ENCODE measurements around the gene PROCA1. TPM values are rescaled to one million over a fixed set of nuclear protein-coding genes. Genes with fewer than 3 reads are reported as not detected.

PROCA1 gene
- polyA plus RNA-seq, 1 of the 3 experiments (the other 2 are of a cell fraction): 7.1 TPM

DNA sequence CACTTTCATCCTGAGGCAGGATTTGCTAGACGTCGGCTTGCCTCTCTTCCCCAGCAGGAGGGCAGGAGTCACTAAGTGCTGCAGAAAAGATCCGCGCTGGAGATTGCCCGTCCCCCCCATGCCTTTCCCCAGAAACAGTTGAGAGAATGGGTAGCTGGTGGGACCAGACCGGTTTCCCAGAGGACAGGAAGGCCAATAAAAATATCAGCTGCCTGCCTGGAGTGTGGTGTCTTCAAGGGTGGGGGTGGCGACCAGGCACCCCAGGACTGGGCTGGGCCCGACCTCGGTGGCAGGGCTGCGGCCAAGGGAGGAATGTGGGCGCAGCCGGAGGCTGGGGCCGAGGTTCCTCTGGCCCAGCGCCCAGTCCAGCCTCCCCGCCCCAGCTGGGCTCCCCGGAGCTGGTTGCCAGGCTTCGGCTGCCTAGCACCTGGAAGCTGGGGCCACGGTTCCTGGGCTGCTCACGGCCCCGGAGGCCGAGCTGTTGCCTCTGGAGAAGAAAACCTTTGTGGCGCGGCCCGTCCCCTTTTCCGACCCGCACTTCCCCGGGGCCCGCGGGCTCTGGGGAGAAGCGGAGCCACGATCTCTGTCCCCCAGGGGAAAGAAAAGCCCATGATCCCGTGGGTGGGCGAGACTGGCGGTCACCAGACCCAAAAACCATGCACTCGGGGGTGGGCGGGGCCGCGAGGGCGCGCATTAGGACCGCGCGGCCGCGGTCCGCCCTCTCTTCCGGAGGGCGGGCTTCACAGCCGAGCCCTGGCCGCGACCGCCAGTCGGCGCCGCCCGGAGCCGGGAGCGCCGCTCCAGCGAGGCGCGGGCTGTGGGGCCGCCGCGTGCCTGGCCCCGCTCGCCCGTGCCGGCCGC, 31.8 kb upstream of the PROCA1 start, which contains the start of gene TRAF4 (continued):
- no peak for TF ChIP-seq REST (IDR thresholded peaks at IDR 0.05; ENCODE audit: low read depth, low read length)
- TF ChIP-seq GATA2 (CRISPR knock-in tag; IDR thresholded peaks at IDR 0.05): peak; percentile 89
- TF ChIP-seq, protein P1, sequence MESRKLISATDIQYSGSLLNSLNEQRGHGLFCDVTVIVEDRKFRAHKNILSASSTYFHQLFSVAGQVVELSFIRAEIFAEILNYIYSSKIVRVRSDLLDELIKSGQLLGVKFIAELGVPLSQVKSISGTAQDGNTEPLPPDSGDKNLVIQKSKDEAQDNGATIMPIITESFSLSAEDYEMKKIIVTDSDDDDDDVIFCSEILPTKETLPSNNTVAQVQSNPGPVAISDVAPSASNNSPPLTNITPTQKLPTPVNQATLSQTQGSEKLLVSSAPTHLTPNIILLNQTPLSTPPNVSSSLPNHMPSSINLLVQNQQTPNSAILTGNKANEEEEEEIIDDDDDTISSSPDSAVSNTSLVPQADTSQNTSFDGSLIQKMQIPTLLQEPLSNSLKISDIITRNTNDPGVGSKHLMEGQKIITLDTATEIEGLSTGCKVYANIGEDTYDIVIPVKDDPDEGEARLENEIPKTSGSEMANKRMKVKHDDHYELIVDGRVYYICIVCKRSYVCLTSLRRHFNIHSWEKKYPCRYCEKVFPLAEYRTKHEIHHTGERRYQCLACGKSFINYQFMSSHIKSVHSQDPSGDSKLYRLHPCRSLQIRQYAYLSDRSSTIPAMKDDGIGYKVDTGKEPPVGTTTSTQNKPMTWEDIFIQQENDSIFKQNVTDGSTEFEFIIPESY (IDR thresholded peaks at IDR 0.05; ENCODE audit: borderline replicate concordance, low read depth): no peak
- peak; percentile 22; the same call in 1 of the 2 replicates for TF ChIP-seq YY1 (IDR thresholded peaks at IDR 0.05; ENCODE audit: low read depth)
- no peak for TF ChIP-seq SIN3A (IDR thresholded peaks at IDR 0.05; ENCODE audit: borderline replicate concordance, low read depth, low read length)
- TF ChIP-seq, protein P2, sequence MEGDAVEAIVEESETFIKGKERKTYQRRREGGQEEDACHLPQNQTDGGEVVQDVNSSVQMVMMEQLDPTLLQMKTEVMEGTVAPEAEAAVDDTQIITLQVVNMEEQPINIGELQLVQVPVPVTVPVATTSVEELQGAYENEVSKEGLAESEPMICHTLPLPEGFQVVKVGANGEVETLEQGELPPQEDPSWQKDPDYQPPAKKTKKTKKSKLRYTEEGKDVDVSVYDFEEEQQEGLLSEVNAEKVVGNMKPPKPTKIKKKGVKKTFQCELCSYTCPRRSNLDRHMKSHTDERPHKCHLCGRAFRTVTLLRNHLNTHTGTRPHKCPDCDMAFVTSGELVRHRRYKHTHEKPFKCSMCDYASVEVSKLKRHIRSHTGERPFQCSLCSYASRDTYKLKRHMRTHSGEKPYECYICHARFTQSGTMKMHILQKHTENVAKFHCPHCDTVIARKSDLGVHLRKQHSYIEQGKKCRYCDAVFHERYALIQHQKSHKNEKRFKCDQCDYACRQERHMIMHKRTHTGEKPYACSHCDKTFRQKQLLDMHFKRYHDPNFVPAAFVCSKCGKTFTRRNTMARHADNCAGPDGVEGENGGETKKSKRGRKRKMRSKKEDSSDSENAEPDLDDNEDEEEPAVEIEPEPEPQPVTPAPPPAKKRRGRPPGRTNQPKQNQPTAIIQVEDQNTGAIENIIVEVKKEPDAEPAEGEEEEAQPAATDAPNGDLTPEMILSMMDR (IDR thresholded peaks at IDR 0.05): no peak
- peak; percentile 56; the same call in 1 of the 2 replicates for TF ChIP-seq TEAD4 (IDR thresholded peaks at IDR 0.05; ENCODE audit: borderline replicate concordance, insufficient read depth)
- TF ChIP-seq POLR2AphosphoS5 (IDR thresholded peaks at IDR 0.05; ENCODE audit: low read depth, low read length): peak; percentile 89
- TF ChIP-seq RFX5 (IDR thresholded peaks at IDR 0.05; ENCODE audit: low read length): 0 out of 2 replicates have a peak, but pooled peaks have one; percentile 45
- peak; percentile 82 for TF ChIP-seq NFIC (IDR thresholded peaks at IDR 0.05; ENCODE audit: borderline replicate concordance)
- 0 out of 2 replicates have a peak, but pooled peaks have one; percentile 6 for TF ChIP-seq GABPA (IDR thresholded peaks at IDR 0.05; ENCODE audit: low read depth)
- no peak for TF ChIP-seq EZH2phosphoT487 (IDR thresholded peaks at IDR 0.05; ENCODE audit: borderline replicate concordance, low read depth)
- TF ChIP-seq, protein P3, sequence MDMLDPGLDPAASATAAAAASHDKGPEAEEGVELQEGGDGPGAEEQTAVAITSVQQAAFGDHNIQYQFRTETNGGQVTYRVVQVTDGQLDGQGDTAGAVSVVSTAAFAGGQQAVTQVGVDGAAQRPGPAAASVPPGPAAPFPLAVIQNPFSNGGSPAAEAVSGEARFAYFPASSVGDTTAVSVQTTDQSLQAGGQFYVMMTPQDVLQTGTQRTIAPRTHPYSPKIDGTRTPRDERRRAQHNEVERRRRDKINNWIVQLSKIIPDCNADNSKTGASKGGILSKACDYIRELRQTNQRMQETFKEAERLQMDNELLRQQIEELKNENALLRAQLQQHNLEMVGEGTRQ (IDR thresholded peaks at IDR 0.05; ENCODE audit: borderline replicate concordance, low read depth, low read length): no peak
- TF ChIP-seq CHD2 (IDR thresholded peaks at IDR 0.05; ENCODE audit: low read length, partially characterized antibody): peak; percentile 59
- TF ChIP-seq RAD21 (IDR thresholded peaks at IDR 0.05; ENCODE audit: low read length): 0 out of 2 replicates have a peak, but pooled peaks have one; percentile 10
- no peak for TF ChIP-seq FOXM1 (IDR thresholded peaks at IDR 0.05; ENCODE audit: low read depth)
- TF ChIP-seq ELF1 (IDR thresholded peaks at IDR 0.05): no peak
- TF ChIP-seq NRF1 (IDR thresholded peaks at IDR 0.05; ENCODE audit: low read depth, low read length): no peak
- TF ChIP-seq RCOR1 (IDR thresholded peaks at IDR 0.05; ENCODE audit: low read length): no peak
- peak; percentile 40 for TF ChIP-seq TCF12 (IDR thresholded peaks at IDR 0.05)
- no peak for TF ChIP-seq IRF3 (IDR thresholded peaks at IDR 0.05; ENCODE audit: low read depth, low read length)
- 0 out of 2 replicates have a peak, but pooled peaks have one; percentile 19 for TF ChIP-seq SMC3 (IDR thresholded peaks at IDR 0.05; ENCODE audit: low read depth, low read length)
